Aorta (tissue), 5 donors: ENCODE results near the gene PPM1E. TPM values are rescaled to one million over a fixed set of nuclear protein-coding genes. Genes with fewer than 3 reads are reported as not detected.
"Not testable (repeated sequence)": the region's sequence is repeated elsewhere in the genome, so short reads cannot be mapped to it uniquely, and the experiment has no call there.

Source experiments
- ATAC-seq: fragments of 200-7000 bp; cut with Tn5 transposase; one replicate; pipeline ENCODE4 v1.9.1; 2022; ENCODE audit warnings: moderate library complexity; ENCODE audit not compliant: low FRiP score
- DNase-seq, 2 donors: peaks; one replicate each; pipeline ENCODE4 v3.0.0-alpha.2; 2020
- H3K27ac ChIP-seq, 2 donors: one replicate each; pipeline ENCODE4 v1.5.1; 2013; ENCODE audit warnings: low read length in 2 of 2, mild to moderate bottlenecking in 2 of 2, moderate library complexity in 2 of 2, control low read depth in 1 of 2, inconsistent platforms in 1 of 2, low read depth in 1 of 2
- H3K27me3 ChIP-seq, 2 donors: one replicate each; pipeline ENCODE4 v1.6.1; 2013; ENCODE audit warnings: control low read depth in 1 of 2, low read length in 1 of 2, mild to moderate bottlenecking in 1 of 2, moderate library complexity in 1 of 2; ENCODE audit not compliant: insufficient read depth in 2 of 2, control insufficient read depth in 1 of 2
- H3K36me3 ChIP-seq, 2 donors: one replicate each; pipeline ENCODE4 v1.6.1; 2013; ENCODE audit warnings: control low read depth in 1 of 2, low read length in 1 of 2, mild to moderate bottlenecking in 1 of 2; ENCODE audit not compliant: insufficient read depth in 2 of 2, control insufficient read depth in 1 of 2
- H3K4me1 ChIP-seq, 2 donors: one replicate each; pipeline ENCODE4 v1.6.1; 2013; ENCODE audit warnings: low read length in 2 of 2, control low read depth in 1 of 2, mild to moderate bottlenecking in 1 of 2, moderate library complexity in 1 of 2; ENCODE audit not compliant: insufficient read depth in 2 of 2, control insufficient read depth in 1 of 2
- H3K4me3 ChIP-seq, 2 donors: one replicate each; pipeline ENCODE4 v1.5.1; 2013; ENCODE audit warnings: low read length in 2 of 2, control low read depth in 1 of 2, mild to moderate bottlenecking in 1 of 2
- H3K9me3 ChIP-seq: one replicate; pipeline ENCODE4 v1.6.1; 2013; ENCODE audit warnings: mild to moderate bottlenecking, low read length; ENCODE audit not compliant: control insufficient read depth
- WGBS, 2 donors: extraction: QIAGEN DNeasy Blood & Tissue Kit; methylation state at CpG; one replicate each; pipeline ENCODE4 v1.1.7; 2013; 5-methylcytosine and 5-hydroxymethylcytosine counted together
- intact Hi-C, 2 donors: fragments of 100-400 bp; cut with DNase I; formaldehyde crosslinking; loops; one replicate each; pipeline versions ENCODE4 v1.14.2 to v1.15.0; 2022
- polyA plus RNA-seq, 2 donors: library from polyadenylated mRNA; stranded (reverse); fragments of 200-250 nt; gene quantifications; one replicate each; pipeline ENCODE4 v1.2.3, GENCODE V29; 2013
- total RNA-seq, 2 donors: library from RNA; stranded (reverse); fragmentation: NEBNext Ultra II Directional; extraction: Animal tissue kit (Norgen Biotek cat#: 25700); gene quantifications; one replicate each; pipeline ENCODE4 v1.2.1, GENCODE V29; 2021
- donor health status: healthy with polysubstance abuse.
- donor health status: Bipolar disorder and iron deficiency.
- donor health status: DM: no; HTN: no; CAD: no.
- donor health status: DM: no; HTN: no; CAD: no.
- donor health status: DM: yes; HTN: yes; CAD: no.

Gene PPM1E
- total and polyA plus RNA-seq, 4 donors: 0.06 to 0.21 TPM; not detected in 2

DNA sequence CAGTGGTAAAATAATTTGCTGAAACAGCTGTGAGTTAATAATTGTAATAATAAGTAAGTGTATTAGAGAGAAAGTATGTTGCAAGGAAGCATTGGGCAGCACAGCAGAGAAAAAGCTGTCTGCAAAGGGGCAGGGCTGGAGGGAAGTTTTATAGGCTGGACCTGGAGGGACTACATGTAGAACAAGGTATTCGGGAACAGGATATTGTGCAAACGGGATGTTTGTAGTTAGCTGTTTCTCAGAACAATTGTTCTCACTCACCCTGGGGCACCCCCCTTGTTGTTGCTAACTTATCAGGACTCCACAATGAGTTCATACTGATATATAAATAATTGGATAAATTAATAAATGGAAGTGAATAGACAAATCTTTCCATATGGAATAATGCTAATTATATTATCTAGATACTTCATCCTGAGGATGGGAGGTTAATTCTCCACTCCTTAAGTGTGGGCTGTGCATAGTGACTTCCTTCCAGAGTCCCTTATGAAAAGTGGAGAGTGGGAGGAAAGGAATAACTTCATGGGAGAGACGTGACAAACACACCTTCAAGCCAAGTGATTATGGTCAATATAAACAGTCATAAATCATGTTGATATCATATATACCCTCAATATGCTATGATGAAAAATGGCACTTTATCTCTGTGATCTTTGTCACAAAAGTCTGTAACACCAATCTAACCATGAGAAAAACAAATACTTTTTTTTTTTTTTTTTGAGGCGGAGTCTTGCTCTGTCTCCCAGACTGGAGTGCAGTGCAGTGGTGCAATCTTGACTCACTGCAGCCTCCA lies 85.4 kb downstream of the PPM1E start:
- H3K9me3 ChIP-seq: no peaks in the 10 kb centered on the region
- no peak for ATAC-seq
- 68 to 80% methylated on average over 4 of the region's 4 CpGs for WGBS, 2 donors

GRCh38 chr17:58846413-58846812 lies 90.8 kb downstream of the PPM1E start:
- H3K9me3 ChIP-seq, H3K27me3 ChIP-seq, DNase-seq, H3K27ac ChIP-seq, intact Hi-C loops, ATAC-seq, H3K4me3 ChIP-seq, H3K4me1 ChIP-seq, H3K36me3 ChIP-seq: not testable (repeated sequence)
- 64 to 65% methylated on average over 2 to 3 of the region's 3 CpGs for WGBS, 2 donors

More for the DNA sequence above, 85.4 kb downstream of the PPM1E start:
- no peak for DNase-seq
- H3K4me3 ChIP-seq: no peak overlapping the region
- H3K27ac ChIP-seq: no peak overlapping the region
- H3K27me3 ChIP-seq: no peaks in the 10 kb centered on the region
- intact Hi-C loops: no loop called here
- no peaks in the 10 kb centered on the region for H3K36me3 ChIP-seq
- no peaks in the 10 kb centered on the region for H3K4me1 ChIP-seq

GRCh38 chr17:58850106-58850505 lies 94.5 kb downstream of the PPM1E start:
- H3K9me3 ChIP-seq, ATAC-seq, H3K27ac ChIP-seq, H3K4me3 ChIP-seq, intact Hi-C loops, H3K27me3 ChIP-seq, H3K4me1 ChIP-seq, H3K36me3 ChIP-seq, DNase-seq: not testable (repeated sequence)
- 95 to 98% methylated on average over 2 of the region's 2 CpGs for WGBS, 2 donors

DNA sequence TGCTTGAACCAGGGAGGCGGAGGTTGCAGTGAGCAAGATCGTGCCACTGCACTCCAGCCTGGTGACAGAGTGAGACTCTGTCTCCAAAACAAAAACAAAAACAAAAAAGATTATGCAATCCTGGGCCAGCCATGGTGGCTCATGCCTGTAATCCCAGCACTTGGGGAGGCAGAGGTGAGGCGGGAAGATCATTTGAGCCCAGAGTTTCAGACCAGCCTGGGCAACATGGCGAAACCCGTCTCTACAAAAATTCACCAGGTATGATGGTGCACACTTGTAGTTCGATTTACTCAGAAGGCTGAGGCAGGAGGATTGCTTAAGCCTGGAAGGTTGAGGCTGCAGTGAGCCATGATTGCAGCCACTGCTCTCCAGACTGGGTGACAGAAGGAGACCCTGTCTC lies 109.6 kb downstream of the PPM1E start:
- H3K9me3 ChIP-seq: peaks cover 4% of the 10 kb centered on the region
- intact Hi-C loops: no loop called here
- H3K36me3 ChIP-seq: no peaks in the 10 kb centered on the region
- DNase-seq (no peak), ATAC-seq (no peak)
- H3K27me3 ChIP-seq: no peaks in the 10 kb centered on the region
- WGBS, 2 donors: 84 to 86% methylated on average over 6 of the region's 6 CpGs
- H3K4me3 ChIP-seq: no peak overlapping the region
- no peak overlapping the region for H3K27ac ChIP-seq
- no peaks in the 10 kb centered on the region for H3K4me1 ChIP-seq

- Histone ChIP-seq H3K36me3 (no peaks in the 10 kb centered on the region), H3K4me3 (no peak overlapping the region), H3K9me3 (no peaks in the 10 kb centered on the region), H3K4me1 (no peaks in the 10 kb centered on the region), H3K27ac (no peak overlapping the region), H3K27me3 (no peaks in the 10 kb centered on the region)
- ATAC-seq (no peak), DNase-seq (no peak)
- intact Hi-C loops: no loop called here
- 82 to 83% methylated on average over 4 of the region's 4 CpGs for WGBS, 2 donors
Observed at GRCh38 chr17:58870747-58871146, 115.1 kb downstream of the PPM1E start.

DNA sequence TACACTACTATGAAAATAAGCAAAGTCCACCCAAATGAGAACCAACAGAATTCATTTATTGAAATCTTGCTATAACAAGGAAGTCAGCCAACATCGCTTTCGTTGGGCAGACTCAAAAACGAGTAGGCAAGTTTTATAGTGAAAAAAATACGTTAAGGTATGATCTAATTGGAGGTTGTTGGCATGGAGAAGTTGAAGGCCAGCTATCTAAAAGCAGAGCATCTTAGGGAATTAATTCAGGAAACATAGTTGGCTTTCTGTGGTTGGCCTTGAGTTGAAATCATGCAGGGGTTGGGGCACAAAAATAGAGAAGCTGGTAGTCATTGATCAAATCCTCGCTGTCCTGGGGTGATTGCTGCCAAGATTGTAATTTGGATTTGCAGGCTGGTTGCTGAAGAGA lies 118.3 kb downstream of the PPM1E start:
- Histone ChIP-seq H3K27me3 (no peaks in the 10 kb centered on the region), H3K4me3 (no peak overlapping the region), H3K36me3 (no peaks in the 10 kb centered on the region), H3K4me1 (no peaks in the 10 kb centered on the region), H3K9me3 (no peaks in the 10 kb centered on the region), H3K27ac (no peak overlapping the region)
- intact Hi-C loops: no loop called here
- no peak for ATAC-seq
- no peak for DNase-seq
- 66 to 70% methylated on average over 5 of the region's 5 CpGs for WGBS, 2 donors

DNA sequence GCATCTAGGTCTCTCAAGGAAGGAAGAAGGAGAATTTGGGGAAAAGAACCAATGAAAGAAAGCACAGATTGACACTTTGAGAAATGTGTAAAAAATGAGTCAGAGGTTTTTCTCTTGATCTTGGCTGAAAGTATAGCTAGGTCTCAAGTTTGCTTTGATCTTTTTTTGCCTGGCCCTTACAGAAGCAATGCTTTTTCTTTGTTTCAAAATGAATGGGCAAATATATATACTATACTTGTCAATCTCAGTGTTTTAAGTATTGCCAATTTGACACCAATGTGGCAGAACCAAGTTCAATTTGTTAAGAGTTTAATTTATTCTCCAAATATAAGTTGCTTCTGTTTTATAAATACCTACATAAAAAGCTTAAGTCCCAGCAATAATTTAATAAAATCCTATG lies 119.6 kb downstream of the PPM1E start:
- H3K27me3 ChIP-seq: no peaks in the 10 kb centered on the region
- H3K9me3 ChIP-seq: no peaks in the 10 kb centered on the region
- H3K36me3 ChIP-seq: no peaks in the 10 kb centered on the region
- no peaks in the 10 kb centered on the region for H3K4me1 ChIP-seq
- H3K27ac ChIP-seq: no peak overlapping the region
- ATAC-seq: no peak
- H3K4me3 ChIP-seq: no peak overlapping the region
- intact Hi-C loops: no loop called here
- no peak for DNase-seq

GRCh38 chr17:58884161-58884560 lies 128.5 kb downstream of the PPM1E start:
- WGBS, 2 donors: 11 to 16% methylated on average over 1 of the region's 1 CpG
- ATAC-seq: no peak

DNA sequence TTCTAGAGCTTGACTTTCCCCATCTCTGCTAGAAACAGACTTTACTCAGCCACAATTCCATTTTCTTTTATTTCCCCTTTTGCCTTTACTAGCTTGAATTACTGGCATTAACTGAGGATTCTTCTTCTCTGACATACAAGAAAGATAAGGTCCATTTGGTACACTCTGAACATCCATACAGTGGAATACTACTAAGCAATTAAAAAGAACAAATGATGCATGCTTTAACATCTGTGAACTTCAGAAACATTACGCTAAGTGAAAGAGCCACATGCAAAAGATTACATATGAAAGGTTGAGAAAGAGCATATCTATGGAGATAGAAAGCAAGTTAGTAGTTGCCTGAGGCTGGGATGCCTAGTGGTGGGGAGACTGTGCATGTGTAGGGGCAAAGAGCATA lies 130.9 kb downstream of the PPM1E start:
- Histone ChIP-seq H3K27ac (no peak overlapping the region), H3K36me3 (no peaks in the 10 kb centered on the region), H3K4me1 (no peaks in the 10 kb centered on the region), H3K9me3 (no peaks in the 10 kb centered on the region), H3K27me3 (no peaks in the 10 kb centered on the region), H3K4me3 (no peak overlapping the region)
- no peak for DNase-seq
- intact Hi-C loops: no loop called here
- no peak for ATAC-seq
- 80 to 88% methylated on average over 1 of the region's 1 CpG for WGBS, 2 donors

More at GRCh38 chr17:58884161-58884560, 128.5 kb downstream of the PPM1E start:
- Histone ChIP-seq H3K36me3 (no peaks in the 10 kb centered on the region), H3K9me3 (no peaks in the 10 kb centered on the region), H3K27me3 (no peaks in the 10 kb centered on the region), H3K27ac (no peak overlapping the region), H3K4me1 (no peaks in the 10 kb centered on the region), H3K4me3 (no peak overlapping the region)
- intact Hi-C loops: no loop called here
- no peak for DNase-seq
